Peyer's patch (tissue), 4 donors: Measurements from ENCODE around the gene SH3RF3. TPM values are rescaled to one million over a fixed set of nuclear protein-coding genes. Genes with fewer than 3 reads are reported as not detected.

Experiments used
- DNase-seq, 3 donors: peaks; one replicate each; pipeline ENCODE4 v3.0.0-alpha.2; 2017 to 2019
- H3K27ac ChIP-seq, 4 donors: fragments of 200-600 bp; sonication (generic); one replicate each; pipeline ENCODE4 v1.5.1; 2016 to 2019
- H3K27me3 ChIP-seq, 2 donors: fragments of 200-600 bp; sonication (generic); one replicate each; pipeline ENCODE4 v1.5.1; 2019
- H3K36me3 ChIP-seq, 3 donors: fragments of 200-600 bp; sonication (generic); one replicate each; pipeline ENCODE4 v1.5.1; 2016 to 2019
- H3K4me1 ChIP-seq, 4 donors: fragments of 200-600 bp; sonication (generic); one replicate each; pipeline ENCODE4 v1.5.1; 2016 to 2019
- H3K4me3 ChIP-seq, 4 donors: fragments of 200-600 bp; sonication (generic); 1 replicate in 3 of 4; 2 replicates in 1 of 4; pipeline ENCODE4 v1.5.1; 2016 to 2019; ENCODE audit warnings: mild to moderate bottlenecking in 1 of 4
- H3K9me3 ChIP-seq, 4 donors: fragments of 200-600 bp; sonication (generic); one replicate each; pipeline ENCODE4 v1.5.1; 2016 to 2019; ENCODE audit warnings: mild to moderate bottlenecking in 1 of 4
- POLR2A ChIP-seq, 2 donors: fragments of 450-650 bp; IDR thresholded peaks; one replicate each; pipeline ENCODE4 v1.5.1; 2017; ENCODE audit warnings: antibody characterized with exemption in 2 of 2, mild to moderate bottlenecking in 2 of 2, moderate library complexity in 2 of 2
- total RNA-seq, 4 donors: library from RNA; depleted of rRNA; stranded (reverse); fragments of >200 nt; gene quantifications; one replicate each; pipeline ENCODE4 v1.1.0, GENCODE V29; 2016
- TF ChIP-seq, protein P1 (sequence below), 6 experiments: fragments of 450-650 bp in 4 of 6; fragments of 200-600 bp in 2 of 6; sonication (generic) in 1 of 6; IDR thresholded peaks; one replicate each; pipeline ENCODE4 v1.5.1; 2017 to 2019; ENCODE audit warnings: antibody characterized with exemption in 6 of 6, mild to moderate bottlenecking in 3 of 6, moderate library complexity in 1 of 6

The SH3RF3 gene
- total RNA-seq, 4 donors from 2014 or later, result 1.1 to 5.0 (median 3.3) TPM

DNA sequence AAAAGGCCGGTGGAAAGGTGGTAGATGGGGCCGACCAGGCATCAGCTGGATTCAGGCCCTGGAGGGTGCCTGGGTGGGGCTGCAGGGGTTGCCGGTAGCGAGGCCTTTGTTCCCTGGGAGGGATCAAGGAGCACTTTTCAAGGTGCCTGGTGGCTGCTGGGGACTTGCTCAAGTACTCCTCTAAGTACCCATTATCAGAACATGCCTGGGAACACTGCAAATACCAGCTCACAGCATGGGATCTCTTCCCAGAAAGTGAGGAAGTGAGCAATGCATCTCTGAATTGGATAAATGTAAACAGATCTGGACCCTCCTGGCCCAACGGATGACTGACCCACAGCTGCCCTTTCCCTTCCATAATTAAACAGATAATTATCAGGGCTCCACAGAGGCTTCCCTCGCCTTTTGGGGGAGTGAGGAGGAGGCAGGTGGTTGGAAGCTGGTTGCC lies 210.5 kb downstream of the SH3RF3 start:
- no peak overlapping the region for H3K27ac ChIP-seq
- TF ChIP-seq, protein P1, sequence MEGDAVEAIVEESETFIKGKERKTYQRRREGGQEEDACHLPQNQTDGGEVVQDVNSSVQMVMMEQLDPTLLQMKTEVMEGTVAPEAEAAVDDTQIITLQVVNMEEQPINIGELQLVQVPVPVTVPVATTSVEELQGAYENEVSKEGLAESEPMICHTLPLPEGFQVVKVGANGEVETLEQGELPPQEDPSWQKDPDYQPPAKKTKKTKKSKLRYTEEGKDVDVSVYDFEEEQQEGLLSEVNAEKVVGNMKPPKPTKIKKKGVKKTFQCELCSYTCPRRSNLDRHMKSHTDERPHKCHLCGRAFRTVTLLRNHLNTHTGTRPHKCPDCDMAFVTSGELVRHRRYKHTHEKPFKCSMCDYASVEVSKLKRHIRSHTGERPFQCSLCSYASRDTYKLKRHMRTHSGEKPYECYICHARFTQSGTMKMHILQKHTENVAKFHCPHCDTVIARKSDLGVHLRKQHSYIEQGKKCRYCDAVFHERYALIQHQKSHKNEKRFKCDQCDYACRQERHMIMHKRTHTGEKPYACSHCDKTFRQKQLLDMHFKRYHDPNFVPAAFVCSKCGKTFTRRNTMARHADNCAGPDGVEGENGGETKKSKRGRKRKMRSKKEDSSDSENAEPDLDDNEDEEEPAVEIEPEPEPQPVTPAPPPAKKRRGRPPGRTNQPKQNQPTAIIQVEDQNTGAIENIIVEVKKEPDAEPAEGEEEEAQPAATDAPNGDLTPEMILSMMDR (IDR thresholded peaks at IDR 0.05), result no peak
- TF ChIP-seq POLR2A (IDR thresholded peaks at IDR 0.05), result no peak
- H3K4me1 ChIP-seq, result no peaks in the 10 kb centered on the region
- no peaks in the 10 kb centered on the region for H3K27me3 ChIP-seq
- no peak for DNase-seq
- H3K9me3 ChIP-seq, result no peaks in the 10 kb centered on the region
- no peaks in the 10 kb centered on the region for H3K36me3 ChIP-seq
- no peak overlapping the region for H3K4me3 ChIP-seq

DNA sequence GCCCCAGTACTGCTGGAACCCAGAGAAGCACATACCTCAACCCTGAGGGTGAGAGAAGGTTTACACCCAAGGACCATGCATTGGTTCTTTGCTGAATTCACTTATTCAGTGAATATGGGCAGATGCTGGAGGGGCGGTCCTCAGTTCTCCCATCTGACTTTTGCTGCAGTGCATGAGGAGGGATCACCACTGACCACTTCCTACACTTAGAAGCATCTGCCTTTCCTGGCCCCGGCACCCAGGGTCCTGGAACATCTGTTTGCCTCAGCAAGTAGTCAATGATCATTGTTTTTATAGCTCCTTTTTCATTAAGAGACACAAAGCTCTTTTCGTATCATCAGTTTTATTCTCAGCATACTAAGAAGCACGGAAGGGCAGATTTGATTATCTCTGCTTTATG lies 211.4 kb downstream of the SH3RF3 start:
- no peak for DNase-seq
- H3K9me3 ChIP-seq, result no peaks in the 10 kb centered on the region
- no peaks in the 10 kb centered on the region for H3K27me3 ChIP-seq
- no peak overlapping the region for H3K4me3 ChIP-seq
- H3K36me3 ChIP-seq, result no peaks in the 10 kb centered on the region
- TF ChIP-seq, protein P1 (IDR thresholded peaks at IDR 0.05), result no peak
- no peak for TF ChIP-seq POLR2A (IDR thresholded peaks at IDR 0.05)
- no peaks in the 10 kb centered on the region for H3K4me1 ChIP-seq
- H3K27ac ChIP-seq, result no peak overlapping the region

DNA sequence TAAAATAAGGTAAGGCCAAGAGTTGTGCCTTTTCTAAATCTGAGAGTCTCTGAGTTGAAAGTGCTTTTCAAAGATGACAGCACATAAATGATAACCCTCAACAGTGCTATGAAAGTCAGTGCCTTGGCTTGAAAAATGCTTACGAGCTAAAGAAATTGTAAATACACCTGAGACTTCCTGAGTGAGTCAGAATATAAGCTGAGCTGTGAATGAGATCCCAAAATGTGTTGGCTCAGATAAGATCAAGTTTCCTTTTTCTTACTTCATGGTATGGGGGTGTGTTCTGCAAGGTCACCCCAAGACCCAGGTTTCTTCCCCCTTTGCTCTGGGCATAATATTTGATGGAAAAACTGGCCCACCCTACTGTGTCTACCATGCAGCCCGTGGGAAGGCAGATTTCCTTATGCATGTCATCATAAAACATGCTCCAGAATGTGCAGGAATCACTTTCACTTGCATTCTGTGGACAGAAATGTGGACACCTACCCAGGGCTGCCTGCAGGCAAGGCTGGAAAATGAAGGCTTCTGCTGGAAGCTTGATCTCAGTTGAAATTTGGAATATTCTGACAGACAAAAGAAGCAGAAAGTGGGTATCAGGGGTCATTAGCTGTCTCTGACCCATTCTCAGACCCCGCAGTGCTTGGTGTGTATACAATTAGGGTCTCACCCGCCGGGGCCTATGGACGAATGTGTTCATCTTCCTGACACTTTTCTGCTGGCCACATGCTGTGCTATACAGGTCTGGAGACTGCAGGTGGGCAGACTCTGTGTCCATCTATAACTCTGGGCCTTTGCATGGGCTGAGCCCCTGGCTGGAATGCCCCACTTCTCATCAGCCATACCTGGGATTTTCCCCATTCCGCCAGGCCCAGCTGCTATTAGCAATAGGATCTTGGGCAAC lies 212.6 kb downstream of the SH3RF3 start:
- Histone ChIP-seq H3K27ac (no peak overlapping the region), H3K4me3 (no peak overlapping the region), H3K9me3 (no peaks in the 10 kb centered on the region), H3K4me1 (no peaks in the 10 kb centered on the region), H3K27me3 (no peaks in the 10 kb centered on the region), H3K36me3 (no peaks in the 10 kb centered on the region)
- no peak for DNase-seq
- no peak for TF ChIP-seq POLR2A (IDR thresholded peaks at IDR 0.05)
- TF ChIP-seq, protein P1 (IDR thresholded peaks at IDR 0.05), result no peak

DNA sequence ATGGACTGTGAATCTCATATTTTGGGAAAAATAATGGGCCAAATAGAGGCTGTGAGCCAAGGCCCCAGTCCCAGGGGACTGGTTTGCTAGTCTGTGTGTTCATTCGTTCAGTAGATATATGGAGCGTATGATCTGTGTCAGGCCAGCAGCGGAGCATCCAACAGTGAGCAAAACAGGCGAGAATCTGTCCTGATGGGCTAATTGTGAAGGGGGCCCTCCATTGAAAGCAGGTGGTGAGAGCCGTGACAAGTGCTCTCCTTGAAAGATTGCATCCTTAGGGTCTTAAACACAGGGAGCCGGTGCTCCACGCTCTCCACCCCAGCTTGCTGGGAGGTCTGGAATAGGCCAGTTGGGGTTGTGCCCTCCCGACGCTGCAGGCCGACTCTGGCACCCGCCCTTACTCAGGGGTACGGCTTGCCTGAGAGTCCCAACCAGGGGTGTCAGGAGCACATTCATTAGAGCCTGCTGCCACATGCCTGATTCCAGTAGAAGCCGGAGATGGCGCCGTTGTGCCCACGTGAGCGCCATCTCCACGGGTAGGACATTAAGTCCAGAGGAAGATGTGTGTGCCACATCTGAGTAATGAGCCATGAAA lies 213.3 kb downstream of the SH3RF3 start:
- Histone ChIP-seq H3K27me3 (no peaks in the 10 kb centered on the region), H3K4me1 (no peaks in the 10 kb centered on the region), H3K27ac (no peak overlapping the region), H3K9me3 (no peaks in the 10 kb centered on the region), H3K36me3 (no peaks in the 10 kb centered on the region), H3K4me3 (no peak overlapping the region)
- DNase-seq, result no peak
- TF ChIP-seq POLR2A (IDR thresholded peaks at IDR 0.05), result no peak
- TF ChIP-seq, protein P1 (IDR thresholded peaks at IDR 0.05), result no peak

DNA sequence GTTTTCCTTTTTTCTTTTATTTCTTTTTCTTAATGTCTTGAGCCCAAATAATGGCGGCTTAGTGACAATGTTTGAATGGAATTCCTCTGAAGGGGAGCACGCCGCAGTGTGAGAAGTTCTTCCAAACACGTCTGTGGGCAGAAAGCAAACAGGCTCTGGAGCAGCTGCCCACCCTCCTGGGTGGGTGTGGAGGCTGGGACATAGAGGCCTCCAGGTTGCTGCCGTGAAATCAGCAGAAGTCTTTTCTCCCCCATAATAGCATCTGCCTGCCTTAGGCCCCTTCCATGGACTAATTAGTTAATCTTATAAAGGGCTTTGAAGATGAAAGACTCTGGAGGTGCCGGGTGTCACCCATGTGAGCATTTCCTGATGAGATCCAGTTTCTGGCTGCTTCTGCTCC lies 213.9 kb downstream of the SH3RF3 start:
- H3K27me3 ChIP-seq, result no peaks in the 10 kb centered on the region
- H3K4me3 ChIP-seq, result no peak overlapping the region
- no peak for DNase-seq
- no peak overlapping the region for H3K27ac ChIP-seq
- no peaks in the 10 kb centered on the region for H3K4me1 ChIP-seq
- H3K36me3 ChIP-seq, result no peaks in the 10 kb centered on the region
- TF ChIP-seq POLR2A (IDR thresholded peaks at IDR 0.05), result no peak
- TF ChIP-seq, protein P1 (IDR thresholded peaks at IDR 0.05), result no peak
- no peaks in the 10 kb centered on the region for H3K9me3 ChIP-seq
